Mammary epithelial cell (primary cell): Measurements from ENCODE around the gene GADD45B.

Experiments
- CTCF ChIP-seq, 2 donors: IDR thresholded peaks in 1 of 2; conservative IDR thresholded peaks in 1 of 2; 2 replicates each; pipeline ENCODE4 v1.5.1; 2011 to 2012; ENCODE audit warnings: inconsistent platforms in 2 of 2, low read length in 2 of 2, mild to moderate bottlenecking in 2 of 2, control low read depth in 1 of 2, low read depth in 1 of 2; ENCODE audit not compliant: insufficient read depth in 1 of 2; ENCODE audit errors: extremely low read depth in 1 of 2
- EZH2 ChIP-seq: IDR thresholded peaks from 2 replicates; pipeline ENCODE4 v1.6.1; 2012; ENCODE audit warnings: low read length, inconsistent platforms, borderline replicate concordance

GRCh38 chr19:2475702-2476450 lies at the start of gene GADD45B:
- TF ChIP-seq CTCF (conservative IDR thresholded peaks at IDR 0.05 in 1 of 2, IDR thresholded peaks at IDR 0.05 in 1 of 2; ENCODE audit: extremely low read depth in 1 of 2, insufficient read depth in 1 of 2, low read depth in 1 of 2, low read length in 2 of 2) (no peak), EZH2 (no peak)
